Right lobe of liver (tissue), 4 donors: ENCODE measurements around the gene EPB41L4B.

Experiments
- POLR2A ChIP-seq: fragments of 450-650 bp; IDR thresholded peaks from one replicate; pipeline ENCODE4 v1.6.1; 2017; ENCODE audit warnings: antibody characterized with exemption, mild to moderate bottlenecking
- TF ChIP-seq, protein P1 (sequence below), 4 donors: fragments of 200-600 bp in 3 of 4; fragments of 450-650 bp in 1 of 4; IDR thresholded peaks; one replicate each; pipeline versions ENCODE4 v1.5.1 to v1.8.0; 2016 to 2022; ENCODE audit warnings: antibody characterized with exemption in 4 of 4, mild to moderate bottlenecking in 2 of 4
- donor health status: DM: no; HTN: no; CAD: no.
- donor health status: DM: no; HTN: no; CAD: no.
- donor health status: DM: no; HTN: yes; CAD: no.

DNA sequence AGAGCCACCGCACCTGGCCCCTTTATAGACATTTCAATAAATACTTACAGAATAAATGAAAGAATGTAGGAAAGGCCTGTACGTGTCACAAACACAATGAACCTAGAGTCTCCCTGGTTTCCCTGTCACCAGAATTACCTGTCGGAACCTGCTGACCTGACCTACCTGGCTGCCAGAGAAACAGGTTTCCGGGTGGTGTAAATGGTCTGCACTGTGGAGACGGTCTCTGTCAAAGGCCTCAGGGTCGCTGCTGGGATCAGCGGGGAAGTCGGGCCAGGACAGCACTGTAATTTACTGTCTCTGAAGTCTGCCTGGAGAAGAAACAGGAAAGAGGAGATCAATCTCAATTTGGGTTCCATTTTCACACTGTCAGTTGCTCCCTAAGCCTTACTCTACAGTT is 144.5 kb downstream of the EPB41L4B start:
- TF ChIP-seq, protein P1, sequence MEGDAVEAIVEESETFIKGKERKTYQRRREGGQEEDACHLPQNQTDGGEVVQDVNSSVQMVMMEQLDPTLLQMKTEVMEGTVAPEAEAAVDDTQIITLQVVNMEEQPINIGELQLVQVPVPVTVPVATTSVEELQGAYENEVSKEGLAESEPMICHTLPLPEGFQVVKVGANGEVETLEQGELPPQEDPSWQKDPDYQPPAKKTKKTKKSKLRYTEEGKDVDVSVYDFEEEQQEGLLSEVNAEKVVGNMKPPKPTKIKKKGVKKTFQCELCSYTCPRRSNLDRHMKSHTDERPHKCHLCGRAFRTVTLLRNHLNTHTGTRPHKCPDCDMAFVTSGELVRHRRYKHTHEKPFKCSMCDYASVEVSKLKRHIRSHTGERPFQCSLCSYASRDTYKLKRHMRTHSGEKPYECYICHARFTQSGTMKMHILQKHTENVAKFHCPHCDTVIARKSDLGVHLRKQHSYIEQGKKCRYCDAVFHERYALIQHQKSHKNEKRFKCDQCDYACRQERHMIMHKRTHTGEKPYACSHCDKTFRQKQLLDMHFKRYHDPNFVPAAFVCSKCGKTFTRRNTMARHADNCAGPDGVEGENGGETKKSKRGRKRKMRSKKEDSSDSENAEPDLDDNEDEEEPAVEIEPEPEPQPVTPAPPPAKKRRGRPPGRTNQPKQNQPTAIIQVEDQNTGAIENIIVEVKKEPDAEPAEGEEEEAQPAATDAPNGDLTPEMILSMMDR (IDR thresholded peaks at IDR 0.05) = no peak
- no peak for TF ChIP-seq POLR2A
